Activated T-cell treated with anti-CD3 and anti-CD28 coated beads, Interleukin-2, amount 50 U/mL, for 4 hours (primary cell): ENCODE data around the gene CXCL11. TPM values are rescaled to one million over a fixed set of nuclear protein-coding genes. Genes with fewer than 3 reads are reported as not detected.
"Not testable (repeated sequence)": the region's sequence is repeated elsewhere in the genome, so short reads cannot be mapped to it uniquely, and the experiment has no call there.

ENCODE experiments used
- ATAC-seq, 2 donors: fragments of 200-7000 bp; cut with Tn5 transposase; one replicate each; pipeline ENCODE4 v1.10.0; 2021
- DNase-seq: peaks from one replicate; pipeline ENCODE4 v3.0.0-alpha.2; 2020
- H3K27me3 Mint-ChIP-seq: one replicate; pipeline ENCODE4 v1.8.0; 2021; ENCODE audit warnings: low read depth, mixed read lengths
- H3K36me3 Mint-ChIP-seq: one replicate; pipeline ENCODE4 v1.8.0; 2022; ENCODE audit warnings: mixed read lengths; ENCODE audit not compliant: insufficient read depth
- H3K4me1 Mint-ChIP-seq: one replicate; pipeline ENCODE4 v1.8.0; 2021; ENCODE audit warnings: low read depth, mixed read lengths
- H3K4me3 Mint-ChIP-seq: one replicate; pipeline ENCODE4 v1.8.0; 2021; ENCODE audit warnings: mild to moderate bottlenecking, moderate library complexity, mixed read lengths
- H3K9me3 Mint-ChIP-seq: one replicate; pipeline ENCODE4 v1.8.0; 2021; ENCODE audit warnings: mixed read lengths
- total RNA-seq, 3 donors: library from RNA; stranded (reverse); gene quantifications; one replicate each; pipeline ENCODE4 v1.2.1, GENCODE V29; 2021

Gene CXCL11
- total RNA-seq, 3 donors from 2014 or later = 0.37 to 3.4 (median 2.4) TPM

GRCh38 chr4:76058302-76058701 is 22.4 kb upstream of the CXCL11 start:
- peak; percentile 75 to 82 for ATAC-seq
- DNase-seq = no peak
- Mint-ChIP-seq H3K9me3 (no peaks in the 10 kb centered on the region), H3K4me1 (peaks cover 42% of the 10 kb centered on the region), H3K27me3 (peaks cover 12% of the 10 kb centered on the region), H3K4me3 (peak overlapping the region; percentile 5), H3K36me3 (no peaks in the 10 kb centered on the region)

GRCh38 chr4:76055421-76055820 is 19.6 kb upstream of the CXCL11 start:
- Mint-ChIP-seq H3K9me3 (no peaks in the 10 kb centered on the region), H3K4me3 (no peak overlapping the region), H3K36me3 (no peaks in the 10 kb centered on the region), H3K4me1 (peaks cover 32% of the 10 kb centered on the region), H3K27me3 (peaks cover 6% of the 10 kb centered on the region)
- no peak for ATAC-seq
- DNase-seq = no peak

- no peaks in the 10 kb centered on the region for H3K9me3 Mint-ChIP-seq
- H3K4me3 Mint-ChIP-seq = no peak overlapping the region
- no peak for DNase-seq
- no peaks in the 10 kb centered on the region for H3K36me3 Mint-ChIP-seq
- ATAC-seq = peak; percentile 67 to 74
- H3K4me1 Mint-ChIP-seq = peaks cover 28% of the 10 kb centered on the region
- peaks cover 6% of the 10 kb centered on the region for H3K27me3 Mint-ChIP-seq
Measured at GRCh38 chr4:76055016-76055415, 19.1 kb upstream of the CXCL11 start.

- Mint-ChIP-seq H3K27me3 (peaks cover 6% of the 10 kb centered on the region), H3K36me3 (no peaks in the 10 kb centered on the region), H3K9me3 (no peaks in the 10 kb centered on the region), H3K4me1 (peaks cover 17% of the 10 kb centered on the region), H3K4me3 (no peak overlapping the region)
- DNase-seq (no peak), ATAC-seq (no peak)
Measured at GRCh38 chr4:76053730-76054129, 17.9 kb upstream of the CXCL11 start.

DNA sequence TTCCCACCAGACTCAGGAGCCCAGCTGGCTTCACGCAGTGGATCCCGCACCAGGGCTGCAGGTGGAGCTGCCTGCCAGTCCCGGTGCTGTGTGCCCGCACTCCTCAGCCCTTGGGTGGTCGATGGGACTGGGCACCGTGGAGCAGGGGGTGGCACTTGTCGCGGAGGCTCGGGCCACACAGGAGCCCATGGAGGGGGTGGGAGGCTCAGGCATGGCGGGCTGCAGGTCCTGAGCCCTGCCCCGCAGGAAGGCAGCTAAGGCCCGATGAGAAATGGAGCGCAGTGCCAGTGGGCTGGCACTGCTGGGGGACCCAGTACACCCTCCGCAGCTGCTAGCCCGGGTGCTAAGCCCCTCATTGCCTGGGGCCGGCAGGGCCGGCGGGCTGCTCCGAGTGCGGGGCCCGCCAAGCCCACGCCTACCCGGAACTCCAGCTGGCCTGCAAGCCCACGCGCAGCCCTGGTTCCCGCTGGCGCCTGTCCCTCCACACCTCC is 14.7 kb upstream of the CXCL11 start:
- not testable (repeated sequence) for DNase-seq, H3K4me3 Mint-ChIP-seq, H3K9me3 Mint-ChIP-seq, H3K4me1 Mint-ChIP-seq, ATAC-seq, H3K36me3 Mint-ChIP-seq
- H3K27me3 Mint-ChIP-seq = peaks cover 10% of the 10 kb centered on the region

- H3K27me3 Mint-ChIP-seq, H3K36me3 Mint-ChIP-seq, H3K4me3 Mint-ChIP-seq, H3K4me1 Mint-ChIP-seq, ATAC-seq, DNase-seq, H3K9me3 Mint-ChIP-seq: not testable (repeated sequence)
Measured at GRCh38 chr4:76049860-76050416, 14.1 kb upstream of the CXCL11 start.

- H3K36me3 Mint-ChIP-seq, DNase-seq, H3K4me3 Mint-ChIP-seq, H3K9me3 Mint-ChIP-seq, ATAC-seq, H3K27me3 Mint-ChIP-seq: not testable (repeated sequence)
- H3K4me1 Mint-ChIP-seq = peaks cover 12% of the 10 kb centered on the region
Measured at GRCh38 chr4:76044686-76045085, 8.8 kb upstream of the CXCL11 start.

DNA sequence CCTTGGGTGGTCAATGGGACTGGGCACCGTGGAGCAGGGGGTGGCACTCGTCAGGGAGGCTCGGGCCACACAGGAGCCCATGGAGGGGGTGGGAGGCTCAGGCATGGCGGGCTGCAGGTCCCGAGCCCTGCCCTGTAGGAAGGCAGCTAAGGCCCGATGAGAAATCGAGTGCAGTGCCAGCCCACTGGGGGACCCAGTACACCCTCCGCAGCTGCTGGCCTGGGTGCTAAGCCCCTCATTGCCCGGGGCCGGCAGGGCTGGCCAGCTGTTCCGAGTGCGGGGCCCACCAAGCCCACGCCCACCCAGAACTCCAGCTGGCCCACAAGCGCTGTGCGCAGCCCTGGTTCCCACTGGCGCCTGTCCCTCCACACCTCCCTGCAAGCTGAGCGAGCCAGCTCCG is 7.4 kb upstream of the CXCL11 start:
- DNase-seq, H3K27me3 Mint-ChIP-seq, H3K36me3 Mint-ChIP-seq, H3K4me3 Mint-ChIP-seq, H3K9me3 Mint-ChIP-seq, ATAC-seq: not testable (repeated sequence)
- H3K4me1 Mint-ChIP-seq = peaks cover 12% of the 10 kb centered on the region

- peak overlapping the region; percentile 66 for H3K4me3 Mint-ChIP-seq
- DNase-seq, H3K27me3 Mint-ChIP-seq, H3K9me3 Mint-ChIP-seq, H3K36me3 Mint-ChIP-seq: not testable (repeated sequence)
- H3K4me1 Mint-ChIP-seq = peaks cover 12% of the 10 kb centered on the region
- ATAC-seq = peak; percentile 80 to 90
Measured at GRCh38 chr4:76042241-76042998, 6.5 kb upstream of the CXCL11 start.

GRCh38 chr4:76036855-76037254 is 985 bp upstream of the CXCL11 start:
- no peaks in the 10 kb centered on the region for H3K36me3 Mint-ChIP-seq
- peaks cover 4% of the 10 kb centered on the region for H3K27me3 Mint-ChIP-seq
- no peak overlapping the region for H3K4me3 Mint-ChIP-seq
- no peaks in the 10 kb centered on the region for H3K9me3 Mint-ChIP-seq
- ATAC-seq (no peak), DNase-seq (no peak)
- peaks cover 3% of the 10 kb centered on the region for H3K4me1 Mint-ChIP-seq

DNA sequence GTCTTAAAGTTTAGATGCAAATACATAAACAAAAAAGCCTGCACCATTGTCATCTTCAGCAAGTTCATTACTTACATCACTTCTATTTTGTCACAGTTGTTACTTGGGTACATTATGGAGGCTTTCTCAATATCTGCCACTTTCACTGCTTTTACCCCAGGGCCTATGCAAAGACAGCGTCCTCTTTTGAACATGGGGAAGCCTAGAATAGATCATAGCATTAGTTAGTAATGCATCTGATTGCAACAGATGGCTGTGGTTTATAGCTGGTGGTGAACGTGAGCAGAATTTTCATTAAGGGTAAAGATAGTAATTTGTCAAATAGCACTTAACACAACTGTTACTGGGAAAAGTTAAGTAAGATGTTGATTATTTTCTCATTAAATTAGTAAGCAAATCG is 729 bp downstream of the CXCL11 start:
- no peaks in the 10 kb centered on the region for H3K27me3 Mint-ChIP-seq
- H3K4me1 Mint-ChIP-seq = no peaks in the 10 kb centered on the region
- DNase-seq (no peak), ATAC-seq (no peak)
- no peaks in the 10 kb centered on the region for H3K9me3 Mint-ChIP-seq
- H3K4me3 Mint-ChIP-seq = no peak overlapping the region
- H3K36me3 Mint-ChIP-seq = no peaks in the 10 kb centered on the region

GRCh38 chr4:76029300-76029699 is 6.6 kb downstream of the CXCL11 start:
- Mint-ChIP-seq H3K36me3 (no peaks in the 10 kb centered on the region), H3K4me3 (no peak overlapping the region), H3K9me3 (no peaks in the 10 kb centered on the region), H3K4me1 (peaks cover 16% of the 10 kb centered on the region), H3K27me3 (no peaks in the 10 kb centered on the region)
- DNase-seq = no peak
- ATAC-seq = no peak

DNA sequence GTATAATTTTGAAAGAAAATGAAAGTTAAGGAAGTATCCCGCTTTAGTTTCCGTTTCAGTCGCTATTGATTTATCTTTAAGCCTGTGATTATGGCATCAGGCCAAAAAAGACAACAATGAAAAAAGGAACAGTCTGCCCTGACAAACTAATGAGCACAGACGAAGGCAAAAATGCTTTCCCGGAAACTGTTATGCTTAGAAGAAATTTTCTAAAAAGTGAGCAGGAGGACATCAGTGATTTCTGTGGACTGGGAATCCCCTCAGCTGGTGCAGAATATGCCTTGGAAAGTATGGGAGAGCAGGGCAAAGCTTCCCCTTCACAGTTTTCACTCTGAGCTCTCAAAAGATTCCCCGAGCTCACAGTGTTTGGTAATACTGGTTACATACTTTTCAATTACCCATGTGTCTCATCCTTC is 7.5 kb downstream of the CXCL11 start:
- Mint-ChIP-seq H3K4me3 (peak overlapping the region; percentile 14), H3K27me3 (no peaks in the 10 kb centered on the region), H3K9me3 (no peaks in the 10 kb centered on the region), H3K36me3 (no peaks in the 10 kb centered on the region), H3K4me1 (peaks cover 26% of the 10 kb centered on the region)
- peak in 1 of 2 donors; percentile 45 for ATAC-seq
- no peak for DNase-seq

GRCh38 chr4:76024065-76024464 is 11.8 kb downstream of the CXCL11 start:
- ATAC-seq = peak; percentile 62 to 64

GRCh38 chr4:76023389-76023788 is 12.5 kb downstream of the CXCL11 start, which contains the start of gene CXCL10:
CXCL10 (minus strand) TSS chr4:76023497; CDS start chr4:76023431, 66 bp downstream.
- peak in 1 of 2 donors; percentile 57 for ATAC-seq
- Mint-ChIP-seq H3K4me3 (peak within 1 kb of the TSS; percentile 24), H3K27me3 (no peaks in the 10 kb centered on the region)

More at GRCh38 chr4:76024065-76024464, 11.8 kb downstream of the CXCL11 start:
- Mint-ChIP-seq H3K36me3 (no peaks in the 10 kb centered on the region), H3K9me3 (no peaks in the 10 kb centered on the region), H3K4me3 (no peak overlapping the region), H3K4me1 (peaks cover 32% of the 10 kb centered on the region), H3K27me3 (no peaks in the 10 kb centered on the region)
- DNase-seq = no peak

More at GRCh38 chr4:76023389-76023788, 12.5 kb downstream of the CXCL11 start, which contains the start of gene CXCL10:
- DNase-seq = no peak
- Mint-ChIP-seq H3K4me1 (peaks cover 28% of the 10 kb centered on the region), H3K36me3 (no peaks in the 10 kb centered on the region), H3K9me3 (no peaks in the 10 kb centered on the region)
